ENCODE measurements around the gene CCDC102B. TPM values are rescaled to one million over a fixed set of nuclear protein-coding genes. Genes with fewer than 3 reads are reported as not detected.

CCDC102B gene
- polyA plus RNA-seq, 1 donor from 2014 or later = 4.4 TPM

DNA sequence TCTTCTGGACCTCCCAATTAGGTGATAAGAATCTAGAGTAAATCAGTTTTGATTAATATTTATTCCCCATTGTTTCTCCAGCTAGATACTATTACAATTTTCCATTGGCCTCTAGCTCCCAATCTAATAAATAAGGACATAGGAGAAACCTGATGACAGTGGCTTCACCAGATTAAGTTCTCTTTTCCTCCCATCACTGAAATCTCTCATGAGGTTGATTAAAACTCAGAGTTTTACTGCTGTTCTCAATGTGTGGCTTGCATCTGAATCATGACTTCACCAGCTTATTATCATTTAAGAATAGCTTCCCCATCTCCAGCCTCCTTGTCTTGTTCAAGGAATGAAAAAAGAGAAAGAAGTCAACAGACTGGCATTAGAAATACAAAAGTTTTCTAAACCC, 3.9 kb upstream of the CCDC102B start:
- H3K36me3 Mint-ChIP-seq = no peaks in the 10 kb centered on the region
- no peaks in the 10 kb centered on the region for H3K9me3 Mint-ChIP-seq
- H3K27me3 Mint-ChIP-seq = no peaks in the 10 kb centered on the region
- no peaks in the 10 kb centered on the region for H3K4me1 Mint-ChIP-seq
- no peak overlapping the region for H3K27ac Mint-ChIP-seq
- H3K4me3 Mint-ChIP-seq = no peak overlapping the region

DNA sequence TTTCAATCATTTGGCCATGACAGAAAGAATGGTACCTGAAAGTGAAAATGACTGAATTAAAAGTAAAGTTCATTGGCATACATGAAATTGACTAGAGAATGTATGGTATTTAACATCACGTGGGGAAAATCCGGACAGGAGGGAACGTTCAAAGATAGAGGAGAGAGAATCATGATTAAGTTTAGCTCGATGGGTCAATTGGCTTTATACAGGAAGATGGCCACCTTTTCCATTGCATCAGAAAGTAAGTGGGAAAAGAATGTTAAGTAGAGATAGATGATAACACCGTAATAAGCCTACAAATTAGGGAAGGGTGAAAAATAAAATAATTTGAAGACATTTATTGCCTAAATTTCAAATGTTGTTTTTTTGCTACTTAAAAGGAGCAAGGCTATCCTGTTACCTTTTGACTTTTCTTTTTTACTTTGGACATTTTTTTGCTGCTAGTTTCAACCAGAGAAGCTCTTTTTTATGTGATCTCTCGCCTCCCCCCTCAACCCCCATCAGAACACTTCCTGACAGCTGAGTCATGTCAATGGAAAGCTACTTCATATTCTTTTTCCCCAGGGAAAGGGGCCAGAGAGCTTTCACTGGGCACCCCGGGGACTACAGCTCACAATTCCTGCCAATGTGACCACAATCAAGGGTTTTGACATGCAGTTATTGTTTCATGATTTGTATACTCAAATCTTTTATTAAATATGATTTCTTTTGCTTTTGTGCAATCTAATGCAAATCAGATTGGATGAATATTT, 767 bp upstream of the CCDC102B start:
- H3K4me1 Mint-ChIP-seq = no peaks in the 10 kb centered on the region
- H3K4me3 Mint-ChIP-seq = no peak overlapping the region
- H3K9me3 Mint-ChIP-seq = no peaks in the 10 kb centered on the region
- H3K27ac Mint-ChIP-seq = no peak overlapping the region
- no peaks in the 10 kb centered on the region for H3K27me3 Mint-ChIP-seq
- no peaks in the 10 kb centered on the region for H3K36me3 Mint-ChIP-seq

GRCh38 chr18:68800075-68800474, 2.2 kb downstream of the CCDC102B start:
- Mint-ChIP-seq H3K36me3 (no peaks in the 10 kb centered on the region), H3K9me3 (no peaks in the 10 kb centered on the region), H3K27me3 (no peaks in the 10 kb centered on the region), H3K27ac (no peak overlapping the region), H3K4me3 (no peak overlapping the region), H3K4me1 (no peaks in the 10 kb centered on the region)

GRCh38 chr18:68803356-68803755, 5.5 kb downstream of the CCDC102B start:
- Mint-ChIP-seq H3K27me3 (no peaks in the 10 kb centered on the region), H3K36me3 (no peaks in the 10 kb centered on the region), H3K27ac (no peak overlapping the region), H3K4me3 (no peak overlapping the region), H3K9me3 (no peaks in the 10 kb centered on the region), H3K4me1 (no peaks in the 10 kb centered on the region)

GRCh38 chr18:68817584-68817983, 19.7 kb downstream of the CCDC102B start:
- H3K27me3 Mint-ChIP-seq = no peaks in the 10 kb centered on the region
- no peaks in the 10 kb centered on the region for H3K36me3 Mint-ChIP-seq
- H3K9me3 Mint-ChIP-seq = peaks cover 0 to 1% (median 0%) of the 10 kb centered on the region in 3 donors
- no peaks in the 10 kb centered on the region for H3K4me1 Mint-ChIP-seq
- H3K4me3 Mint-ChIP-seq = no peak overlapping the region
- H3K27ac Mint-ChIP-seq = no peak overlapping the region

GRCh38 chr18:68818584-68818983, 20.7 kb downstream of the CCDC102B start:
- no peaks in the 10 kb centered on the region for H3K9me3 Mint-ChIP-seq
- H3K4me3 Mint-ChIP-seq = no peak overlapping the region
- no peaks in the 10 kb centered on the region for H3K36me3 Mint-ChIP-seq
- peak overlapping the region in 1 of 3 donors; percentile 59 for H3K27ac Mint-ChIP-seq
- no peaks in the 10 kb centered on the region for H3K27me3 Mint-ChIP-seq
- no peaks in the 10 kb centered on the region for H3K4me1 Mint-ChIP-seq

- Mint-ChIP-seq H3K4me3 (no peak overlapping the region), H3K4me1 (no peaks in the 10 kb centered on the region), H3K27me3 (no peaks in the 10 kb centered on the region), H3K27ac (no peak overlapping the region), H3K9me3 (no peaks in the 10 kb centered on the region), H3K36me3 (no peaks in the 10 kb centered on the region)
Observed at GRCh38 chr18:68822926-68823325, 25.0 kb downstream of the CCDC102B start.

DNA sequence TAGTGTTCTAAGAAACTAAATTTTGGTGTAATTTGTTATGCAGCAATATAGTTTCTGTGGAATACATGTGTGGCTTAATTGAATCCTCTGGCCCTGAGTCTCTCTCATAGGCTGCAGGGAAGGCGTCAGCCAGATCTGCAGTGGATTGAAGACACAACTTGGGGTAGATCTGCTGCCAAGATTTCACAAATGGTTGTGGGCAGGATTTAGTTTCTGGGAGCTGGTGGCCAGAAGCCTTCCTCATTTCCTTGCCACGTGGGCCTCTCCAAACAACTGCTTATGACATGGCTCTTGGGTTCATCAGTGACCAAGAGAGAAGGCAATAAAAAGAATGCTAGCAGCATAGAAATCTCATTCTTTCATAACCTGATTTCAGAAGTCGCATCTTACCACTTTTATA, 28.2 kb downstream of the CCDC102B start:
- H3K9me3 Mint-ChIP-seq = no peaks in the 10 kb centered on the region
- H3K4me3 Mint-ChIP-seq = no peak overlapping the region
- H3K4me1 Mint-ChIP-seq = no peaks in the 10 kb centered on the region
- H3K27me3 Mint-ChIP-seq = no peaks in the 10 kb centered on the region
- no peaks in the 10 kb centered on the region for H3K36me3 Mint-ChIP-seq
- H3K27ac Mint-ChIP-seq = no peak overlapping the region

GRCh38 chr18:68830256-68831045, 32.6 kb downstream of the CCDC102B start:
- Mint-ChIP-seq H3K4me1 (peaks cover 0 to 3% (median 0%) of the 10 kb centered on the region in 3 donors), H3K36me3 (no peaks in the 10 kb centered on the region), H3K27me3 (no peaks in the 10 kb centered on the region), H3K4me3 (no peak overlapping the region), H3K9me3 (no peaks in the 10 kb centered on the region), H3K27ac (no peak overlapping the region)

GRCh38 chr18:68833756-68834155, 35.9 kb downstream of the CCDC102B start:
- Mint-ChIP-seq H3K27me3 (no peaks in the 10 kb centered on the region), H3K4me3 (no peak overlapping the region), H3K4me1 (peaks cover 0 to 3% (median 0%) of the 10 kb centered on the region in 3 donors), H3K36me3 (no peaks in the 10 kb centered on the region), H3K27ac (no peak overlapping the region), H3K9me3 (no peaks in the 10 kb centered on the region)

DNA sequence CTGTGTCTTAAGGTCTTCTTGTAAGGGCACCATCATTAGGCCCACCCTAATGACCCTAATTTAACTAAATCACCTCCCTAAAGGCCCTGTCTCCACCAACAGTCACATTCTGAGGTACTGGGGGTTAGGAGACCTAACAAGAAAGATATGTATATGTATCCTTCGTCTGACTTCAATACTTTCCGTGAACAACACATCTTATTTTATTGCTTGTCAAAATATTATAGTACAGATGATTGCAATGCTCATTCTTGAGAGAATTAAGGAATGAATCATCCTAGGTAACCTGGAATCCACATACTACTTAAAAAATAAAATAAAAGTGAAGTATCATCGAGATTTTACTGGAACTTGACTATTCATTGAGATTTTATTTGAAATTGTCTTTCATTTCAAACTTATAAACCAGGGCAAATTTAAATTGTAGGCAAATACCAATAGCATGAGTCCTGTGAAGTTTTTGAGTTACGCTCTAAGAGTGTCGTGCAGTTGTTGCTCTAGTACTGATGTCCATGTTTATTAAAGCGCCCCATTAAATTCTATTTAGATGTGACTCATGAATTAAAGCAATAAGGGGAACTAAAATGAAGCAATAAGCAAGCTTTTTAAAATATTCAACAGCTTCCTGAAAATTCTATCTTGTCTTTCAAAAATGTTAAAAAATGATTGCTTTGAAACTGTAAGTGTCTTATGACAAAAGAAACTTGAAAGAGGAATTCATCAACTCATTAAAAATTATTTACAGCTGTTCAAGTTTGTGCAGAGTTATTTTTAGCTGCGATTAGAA, 40.0 kb downstream of the CCDC102B start:
- no peaks in the 10 kb centered on the region for H3K36me3 Mint-ChIP-seq
- H3K27ac Mint-ChIP-seq = peak overlapping the region in 1 of 3 donors; percentile 24
- H3K4me1 Mint-ChIP-seq = no peaks in the 10 kb centered on the region
- H3K27me3 Mint-ChIP-seq = no peaks in the 10 kb centered on the region
- no peaks in the 10 kb centered on the region for H3K9me3 Mint-ChIP-seq
- H3K4me3 Mint-ChIP-seq = no peak overlapping the region

DNA sequence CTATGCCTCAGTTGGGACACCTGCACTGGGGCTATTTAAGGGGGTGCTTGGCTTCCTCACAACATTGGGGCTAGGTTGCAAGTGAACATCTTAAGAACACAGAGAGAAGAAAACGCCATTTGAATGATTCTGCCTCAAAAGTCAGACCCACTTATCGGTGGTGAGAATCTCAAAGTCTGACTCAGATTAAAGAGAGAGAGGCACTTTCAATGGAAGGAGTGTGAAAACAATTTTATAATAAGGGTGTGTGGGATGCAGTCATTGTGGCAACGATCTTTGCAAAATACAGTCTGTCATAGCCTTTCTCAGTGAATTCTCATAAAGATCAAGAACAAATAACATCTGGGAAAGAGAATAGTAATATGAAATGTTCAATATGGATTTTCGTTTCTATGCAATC, 41.8 kb downstream of the CCDC102B start:
- H3K36me3 Mint-ChIP-seq = no peaks in the 10 kb centered on the region
- H3K4me1 Mint-ChIP-seq = no peaks in the 10 kb centered on the region

GRCh38 chr18:68840554-68841263, 42.8 kb downstream of the CCDC102B start:
- no peak overlapping the region for H3K27ac Mint-ChIP-seq
- H3K4me3 Mint-ChIP-seq = no peak overlapping the region
- H3K9me3 Mint-ChIP-seq = no peaks in the 10 kb centered on the region

More for the DNA sequence above, 41.8 kb downstream of the CCDC102B start:
- Mint-ChIP-seq H3K4me3 (no peak overlapping the region), H3K27me3 (no peaks in the 10 kb centered on the region), H3K9me3 (no peaks in the 10 kb centered on the region), H3K27ac (no peak overlapping the region)

DNA sequence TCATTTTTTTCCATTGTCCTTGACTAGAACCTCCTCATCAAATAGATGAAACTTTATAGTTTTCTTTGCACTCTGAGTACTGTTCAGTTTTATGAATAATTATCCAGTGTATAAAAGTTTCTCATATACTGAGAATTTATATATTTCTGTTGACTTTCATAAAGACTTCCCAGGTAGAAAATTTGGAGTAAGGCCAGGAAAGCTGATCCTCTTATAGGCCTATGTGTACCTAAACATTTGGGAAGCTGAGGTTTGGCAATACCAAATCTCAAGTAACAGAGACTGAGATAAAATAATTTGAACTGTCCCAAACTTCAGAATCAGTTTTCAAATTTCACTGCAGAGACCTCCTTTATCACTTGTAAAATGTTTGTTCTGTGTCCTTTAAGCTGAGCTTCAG, 43.4 kb downstream of the CCDC102B start:
- H3K27me3 Mint-ChIP-seq = no peaks in the 10 kb centered on the region
- no peak overlapping the region for H3K4me3 Mint-ChIP-seq
- H3K36me3 Mint-ChIP-seq = no peaks in the 10 kb centered on the region

More at GRCh38 chr18:68840554-68841263, 42.8 kb downstream of the CCDC102B start:
- Mint-ChIP-seq H3K27me3 (no peaks in the 10 kb centered on the region), H3K4me1 (no peaks in the 10 kb centered on the region), H3K36me3 (no peaks in the 10 kb centered on the region)

DNA sequence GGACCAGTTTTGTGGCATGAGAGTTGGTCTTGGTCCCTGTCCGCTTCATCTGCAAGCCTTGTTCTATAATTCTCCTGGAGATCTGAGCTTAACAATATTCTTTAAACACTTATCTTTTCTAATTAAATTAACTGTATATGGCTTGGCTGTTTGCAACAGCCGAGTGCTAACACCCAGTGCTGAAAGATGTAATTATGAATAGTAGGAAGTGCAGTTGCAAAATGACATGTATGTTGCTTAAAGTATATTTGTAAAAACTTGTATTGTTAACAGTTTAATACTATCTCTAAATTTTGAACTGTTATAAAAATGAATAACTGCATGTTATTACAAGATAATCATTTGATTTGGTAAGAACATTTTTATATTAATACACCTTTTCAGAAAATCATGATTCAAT, 45.1 kb downstream of the CCDC102B start:
- Mint-ChIP-seq H3K36me3 (no peaks in the 10 kb centered on the region), H3K4me1 (no peaks in the 10 kb centered on the region), H3K27ac (no peak overlapping the region), H3K4me3 (no peak overlapping the region), H3K9me3 (no peaks in the 10 kb centered on the region), H3K27me3 (no peaks in the 10 kb centered on the region)

More for the DNA sequence above, 43.4 kb downstream of the CCDC102B start:
- no peak overlapping the region for H3K27ac Mint-ChIP-seq
- no peaks in the 10 kb centered on the region for H3K4me1 Mint-ChIP-seq
- H3K9me3 Mint-ChIP-seq = no peaks in the 10 kb centered on the region

Data from IgD-negative memory B cell (primary cell).